COLO668 (cell line): ENCODE data around the gene RHOH.

Experiments
- DNase-seq: peaks from one replicate; lab custom pipeline; 2025; ENCODE audit not compliant: unreplicated experiment; lab: John Stamatoyannopoulos, UW

Gene RHOH

DNA sequence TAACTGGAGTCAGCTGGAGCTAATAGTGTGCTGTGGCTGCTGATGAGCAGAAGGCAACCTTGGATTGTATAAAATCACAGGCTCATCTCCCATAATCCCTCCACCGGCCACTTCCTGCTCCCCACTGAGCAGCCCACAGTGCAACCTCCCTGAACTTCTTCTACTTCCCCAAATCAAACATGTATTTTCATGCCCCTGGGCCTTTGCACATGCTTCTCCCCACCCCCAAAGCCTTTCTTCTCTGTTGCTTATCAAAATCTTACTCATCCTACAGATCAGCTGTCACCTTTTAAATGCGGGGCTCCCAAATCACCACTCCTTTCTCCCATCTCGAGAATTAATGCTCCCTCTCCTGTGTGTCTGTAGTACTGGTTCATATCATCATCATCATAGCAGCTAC lies 35.8 kb downstream of the RHOH start:
- DNase-seq: no peak

DNA sequence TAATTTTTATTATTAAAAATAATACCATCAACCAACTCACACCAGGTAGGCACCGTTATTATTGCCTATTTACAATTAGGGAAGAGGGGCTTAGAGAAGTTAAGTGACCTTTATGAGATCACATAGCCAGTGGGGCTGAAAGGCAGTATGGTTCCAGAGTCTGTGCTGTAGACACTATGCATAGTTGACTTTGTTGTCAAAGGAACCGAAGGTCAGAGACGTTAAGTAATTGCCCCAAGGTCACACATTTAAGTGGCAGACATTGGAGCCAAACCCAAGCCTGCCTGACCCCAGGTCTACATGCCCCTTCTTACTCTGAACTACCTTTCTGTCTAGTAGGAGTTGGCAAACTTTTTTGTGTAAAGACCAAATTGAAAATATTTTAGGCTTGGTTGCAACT lies 36.4 kb downstream of the RHOH start:
- DNase-seq: no peak

DNA sequence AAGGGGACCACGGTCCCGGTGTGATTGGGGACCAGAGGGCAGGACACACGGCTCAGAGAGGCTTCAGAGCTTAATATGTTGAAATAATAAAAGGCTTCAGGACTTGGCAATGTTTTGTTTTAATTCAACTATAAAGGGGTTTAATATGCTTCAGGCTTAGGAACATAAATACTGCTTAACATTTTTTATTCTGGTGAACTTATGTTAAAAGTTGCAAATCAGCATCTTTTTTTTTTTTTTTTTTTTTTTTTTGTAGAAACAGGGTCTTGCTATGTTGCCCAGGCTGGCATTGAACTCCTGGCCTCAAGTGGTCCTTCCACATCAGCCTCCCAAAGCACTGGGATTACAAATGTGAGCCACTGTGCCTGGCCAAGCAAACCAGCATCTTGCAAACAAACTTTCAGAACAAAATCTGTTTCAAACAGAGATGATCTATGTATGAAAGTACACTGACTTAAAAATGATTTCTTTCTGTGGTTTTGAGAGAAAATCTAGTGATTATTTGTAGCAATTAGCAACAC lies 37.7 kb downstream of the RHOH start:
- no peak for DNase-seq

DNA sequence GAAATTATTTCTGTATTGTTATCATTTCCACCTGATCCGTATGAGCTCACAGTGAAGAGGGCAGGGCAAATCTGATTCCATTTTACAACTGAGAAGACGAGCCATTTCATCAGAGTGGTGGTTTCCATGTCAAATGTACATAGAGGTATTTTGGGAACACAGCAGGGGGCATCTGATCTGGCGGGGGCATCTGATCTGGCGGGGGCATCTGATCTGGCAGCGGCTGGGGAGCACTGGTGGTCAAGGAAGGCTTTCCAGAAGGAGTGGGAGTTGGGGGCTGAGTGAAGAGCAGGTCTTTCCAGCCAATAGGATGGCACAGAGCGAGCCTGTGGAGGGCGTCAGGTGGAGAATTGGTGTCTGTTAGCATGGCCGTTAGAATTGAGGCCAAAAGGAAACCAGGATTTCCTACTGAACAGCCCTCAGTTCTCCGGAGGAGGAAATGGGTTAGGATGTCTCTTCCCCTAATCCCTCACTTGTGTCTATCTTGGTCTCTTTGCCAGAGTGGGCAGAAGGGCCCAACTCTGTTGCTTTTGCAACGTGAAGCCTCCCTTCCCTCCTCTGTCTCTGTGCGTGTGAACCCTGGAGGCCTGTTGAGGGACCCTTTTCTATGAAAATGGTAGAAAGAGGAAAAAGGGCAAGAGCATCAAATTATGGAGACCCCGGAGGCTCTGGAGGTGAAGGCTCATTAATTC lies 41.3 kb downstream of the RHOH start:
- DNase-seq: no peak

DNA sequence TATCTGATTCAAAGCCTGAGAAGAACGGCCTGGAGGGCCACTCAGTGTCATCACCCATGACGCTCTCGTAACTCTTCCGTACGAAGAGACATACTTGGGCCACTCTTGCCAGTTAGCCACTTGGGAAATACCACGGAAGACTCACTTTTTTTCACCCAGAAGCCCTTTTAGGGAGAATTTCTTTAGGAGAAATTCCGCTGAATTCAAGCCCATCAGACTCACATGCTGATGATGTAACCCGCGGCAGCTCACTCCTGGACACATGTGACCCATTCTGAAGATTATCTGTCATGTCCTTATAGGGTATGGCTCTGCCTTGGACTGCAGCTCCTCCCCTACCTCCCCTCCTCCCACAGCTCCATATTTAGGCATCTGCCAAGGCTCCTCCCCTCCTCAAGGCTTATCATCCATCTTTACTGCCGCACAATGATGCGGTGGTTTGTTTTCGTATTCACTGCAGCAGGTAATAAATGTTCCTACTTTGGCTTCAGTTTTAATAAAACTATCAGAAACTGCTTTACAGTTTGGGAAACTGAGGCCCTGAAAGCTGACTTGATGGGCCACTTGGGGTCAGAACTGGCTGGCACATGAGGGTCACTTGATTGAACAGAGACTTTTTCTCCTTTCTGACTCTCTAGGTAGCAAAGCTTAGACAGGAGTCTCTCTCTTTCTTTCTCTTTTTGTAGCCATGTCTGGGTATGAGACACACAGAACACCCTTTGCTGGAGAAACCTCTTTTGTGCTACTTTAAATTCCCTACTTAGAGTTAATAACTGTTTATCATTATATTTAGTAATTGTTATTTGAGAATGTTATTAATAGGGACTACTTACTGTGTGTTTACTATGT lies 42.1 kb downstream of the RHOH start:
- no peak for DNase-seq

DNA sequence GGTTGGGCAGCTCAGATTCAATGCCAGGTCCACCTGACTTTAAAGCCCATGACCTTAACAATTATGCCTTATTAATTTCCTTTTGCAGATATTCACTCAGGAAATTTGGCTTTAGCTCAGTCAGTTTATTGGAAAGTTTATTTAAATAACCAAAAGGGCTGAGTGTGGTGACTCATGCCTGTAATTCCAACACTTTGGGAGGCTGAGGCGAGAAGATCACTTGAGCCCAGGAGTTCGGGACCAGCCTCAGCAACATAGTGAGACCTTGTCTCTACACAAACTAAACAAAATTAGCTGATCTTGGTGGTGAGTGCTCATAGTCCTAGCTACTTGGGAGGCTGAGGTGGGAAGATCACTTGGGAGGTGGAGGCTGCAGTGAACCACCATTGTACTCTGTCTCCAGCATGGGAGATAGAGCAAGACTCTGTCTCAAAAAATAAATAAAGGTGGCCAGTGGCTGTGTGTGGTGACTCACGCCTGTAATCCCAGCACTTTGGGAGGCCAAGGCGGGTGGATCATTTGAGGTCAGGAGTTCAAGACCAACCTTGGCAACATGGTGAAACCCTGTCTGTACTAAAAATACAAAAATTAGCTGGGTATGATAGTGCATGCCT lies 43.3 kb downstream of the RHOH start:
- DNase-seq: no peak

DNA sequence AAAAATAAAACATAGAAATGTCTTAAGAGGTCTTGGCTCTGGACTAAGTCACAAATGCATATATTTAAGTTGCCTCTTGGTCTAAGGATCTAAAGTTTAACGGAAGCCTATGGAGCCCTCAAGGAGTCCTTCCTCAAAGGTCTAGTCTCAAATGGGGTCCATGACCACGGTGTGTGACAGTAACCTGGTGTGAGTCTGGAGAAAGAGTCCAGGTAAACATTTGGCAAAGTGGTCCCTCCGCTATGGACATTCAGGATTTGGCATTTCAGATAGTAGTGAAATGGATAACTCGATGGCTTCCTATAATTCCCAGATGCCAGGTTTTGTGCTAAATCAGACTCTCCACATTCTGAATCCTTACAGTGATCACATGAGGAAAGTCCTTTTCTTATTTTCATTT lies 44.2 kb downstream of the RHOH start:
- DNase-seq: no peak

DNA sequence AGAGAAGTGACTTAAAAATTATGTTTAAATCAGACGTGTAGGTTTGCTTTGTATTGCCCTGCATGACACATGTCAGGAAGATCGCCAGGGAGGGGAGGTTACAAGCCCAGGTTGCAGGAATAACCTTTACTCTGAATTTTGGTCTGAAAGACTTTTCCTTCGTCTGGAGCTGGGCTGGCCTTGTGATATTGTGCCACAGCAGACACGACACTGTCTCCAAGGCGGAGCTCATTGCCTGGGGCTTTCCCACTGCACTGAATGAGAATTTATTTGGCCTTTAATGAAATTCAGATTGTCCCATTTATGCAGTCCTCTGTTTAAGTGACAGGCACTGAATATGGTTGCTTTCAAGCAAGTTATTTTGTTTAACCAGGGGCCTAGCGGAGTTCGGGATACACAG lies 45.1 kb downstream of the RHOH start:
- DNase-seq: no peak

DNA sequence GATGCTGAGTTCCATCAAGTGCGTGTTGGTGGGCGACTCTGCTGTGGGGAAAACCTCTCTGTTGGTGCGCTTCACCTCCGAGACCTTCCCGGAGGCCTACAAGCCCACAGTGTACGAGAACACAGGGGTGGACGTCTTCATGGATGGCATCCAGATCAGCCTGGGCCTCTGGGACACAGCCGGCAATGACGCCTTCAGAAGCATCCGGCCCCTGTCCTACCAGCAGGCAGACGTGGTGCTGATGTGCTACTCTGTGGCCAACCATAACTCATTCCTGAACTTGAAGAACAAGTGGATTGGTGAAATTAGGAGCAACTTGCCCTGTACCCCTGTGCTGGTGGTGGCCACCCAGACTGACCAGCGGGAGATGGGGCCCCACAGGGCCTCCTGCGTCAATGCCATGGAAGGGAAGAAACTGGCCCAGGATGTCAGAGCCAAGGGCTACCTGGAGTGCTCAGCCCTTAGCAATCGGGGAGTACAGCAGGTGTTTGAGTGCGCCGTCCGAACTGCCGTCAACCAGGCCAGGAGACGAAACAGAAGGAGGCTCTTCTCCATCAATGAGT lies 46.6 kb downstream of the RHOH start:
- DNase-seq: no peak

DNA sequence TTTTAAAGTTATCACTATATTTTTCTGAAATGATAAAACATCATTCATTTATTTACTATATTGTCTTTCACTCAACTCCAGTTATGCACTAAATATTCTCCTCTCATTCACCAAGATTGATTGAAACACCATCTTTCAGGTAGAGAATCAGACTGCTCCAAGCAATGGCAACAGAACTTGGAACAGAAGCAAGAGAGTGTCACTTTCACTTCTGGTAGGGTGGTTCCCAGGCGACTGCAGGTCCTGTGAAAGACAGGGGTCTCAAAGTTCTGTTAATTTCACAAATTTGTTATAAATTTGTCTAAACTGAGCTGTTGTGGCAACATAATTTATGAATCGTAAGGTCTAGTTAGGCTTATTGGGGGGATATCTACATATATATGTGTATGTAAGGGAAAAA lies 47.8 kb downstream of the RHOH start:
- DNase-seq: no peak

DNA sequence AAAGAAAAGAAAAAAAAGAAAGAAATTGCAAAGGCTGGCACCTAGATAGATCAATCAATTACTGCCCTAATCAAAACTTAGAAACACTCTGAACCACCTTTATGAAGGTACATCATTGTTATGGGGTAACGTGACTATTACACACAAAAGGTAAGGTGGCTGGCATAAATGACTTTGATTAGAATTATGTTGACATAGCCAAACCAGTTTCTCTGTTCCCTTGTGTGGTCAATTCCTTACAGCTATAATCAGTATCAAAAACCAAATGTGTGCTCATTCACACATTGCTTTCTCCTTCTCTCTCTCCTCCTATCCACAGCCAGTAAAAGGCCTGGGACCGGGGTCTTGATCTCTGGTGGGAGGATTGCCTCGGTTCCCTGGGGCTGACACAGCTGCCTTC lies 48.7 kb downstream of the RHOH start:
- no peak for DNase-seq

DNA sequence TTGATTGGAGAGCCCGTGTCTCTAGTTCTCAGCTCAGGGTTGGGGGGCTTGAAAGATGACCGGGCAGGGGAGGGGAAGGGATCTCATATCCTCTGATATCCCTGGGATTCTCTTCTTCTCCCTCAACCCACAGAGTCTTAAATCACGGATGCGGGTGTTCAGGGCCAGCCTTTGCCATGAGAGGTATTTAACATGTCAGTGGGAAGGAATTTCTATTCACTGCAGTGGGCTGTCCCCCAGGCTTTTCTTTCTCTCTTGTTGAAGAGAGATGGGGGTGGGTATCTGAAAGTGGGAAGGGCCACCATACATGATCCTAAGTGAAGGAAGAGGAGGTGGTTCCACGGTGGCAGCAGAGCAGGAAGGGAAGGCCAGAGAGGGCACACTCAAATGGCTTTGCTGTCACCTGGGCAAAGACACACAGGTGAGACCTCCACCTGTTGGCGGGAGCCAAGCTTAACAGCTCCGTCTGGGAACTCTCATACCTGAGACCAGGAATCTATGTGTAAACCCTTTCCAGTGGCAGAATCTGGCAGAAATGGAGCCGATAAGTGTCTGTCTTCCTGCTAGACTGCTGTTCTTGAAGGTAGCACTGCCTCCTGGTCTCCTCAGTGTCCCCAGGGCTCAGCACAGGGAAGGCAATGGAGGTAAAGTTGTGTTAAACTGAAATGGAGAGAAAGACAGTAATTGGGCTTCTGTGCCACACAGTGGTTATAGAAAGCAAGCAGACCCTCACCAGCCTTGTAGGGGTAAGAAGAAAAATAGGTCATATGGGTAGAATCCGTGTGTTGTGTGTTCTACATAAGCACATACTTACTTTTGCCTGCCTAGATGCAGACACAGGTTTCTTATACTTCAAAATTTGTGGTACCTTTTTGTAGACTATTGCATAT lies 49.4 kb downstream of the RHOH start:
- no peak for DNase-seq

DNA sequence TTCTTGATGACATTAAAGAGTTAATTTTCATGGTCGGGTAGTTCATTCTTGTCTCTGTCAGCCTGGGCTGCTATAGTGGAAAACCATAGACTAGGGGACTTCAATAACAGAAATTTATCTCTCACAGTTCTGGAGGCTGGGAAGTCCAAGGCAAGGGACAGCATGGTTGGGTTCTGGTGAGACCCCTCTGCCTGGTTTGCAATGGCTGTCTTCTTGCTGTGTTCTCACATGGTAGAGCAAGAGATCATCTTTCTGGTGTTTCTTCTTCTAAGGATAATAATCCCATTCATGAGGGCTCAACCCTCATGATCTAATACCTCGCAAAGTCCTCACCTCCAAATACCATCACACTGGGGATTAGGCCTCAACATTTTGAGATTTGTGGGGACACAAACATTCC lies 50.1 kb downstream of the RHOH start:
- DNase-seq: no peak

DNA sequence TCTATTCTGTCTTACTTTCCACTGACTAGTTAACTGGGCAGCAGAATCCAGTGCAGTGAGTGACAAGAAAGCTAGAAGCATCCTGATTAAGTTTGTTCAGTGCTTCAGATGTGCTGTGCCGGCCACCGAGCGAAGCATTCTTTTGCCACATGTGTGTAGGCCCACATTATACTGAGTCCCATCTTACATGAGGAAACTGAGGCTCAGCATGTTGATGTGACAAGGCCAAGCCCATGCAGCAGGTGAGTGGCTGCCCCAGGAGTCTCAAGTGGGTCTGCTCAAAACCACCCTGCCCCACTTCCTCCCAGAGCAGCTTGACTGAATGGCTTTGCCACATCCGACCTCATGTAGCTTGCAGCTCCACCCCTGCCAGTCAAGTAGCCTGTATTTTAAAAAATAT lies 50.5 kb downstream of the RHOH start:
- DNase-seq: no peak

DNA sequence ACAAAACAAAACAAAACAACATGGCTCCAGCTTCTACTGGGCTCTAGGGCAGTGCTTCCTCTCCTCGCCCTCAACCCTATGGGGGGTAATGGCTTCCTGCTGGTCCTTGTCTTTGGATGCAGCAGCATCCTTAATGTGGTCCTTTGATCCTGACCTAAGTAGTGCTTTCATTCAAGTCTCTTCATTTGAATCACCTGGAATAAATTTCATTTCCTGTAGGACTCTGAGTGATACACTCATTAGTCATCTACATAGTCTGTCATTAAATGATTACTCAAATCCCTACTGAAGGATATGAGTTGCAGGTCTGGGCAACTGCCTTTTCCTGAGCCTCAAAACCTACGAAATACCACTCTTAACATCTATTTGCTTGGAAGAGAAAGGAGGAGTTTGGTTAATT lies 54.5 kb downstream of the RHOH start:
- DNase-seq: no peak

DNA sequence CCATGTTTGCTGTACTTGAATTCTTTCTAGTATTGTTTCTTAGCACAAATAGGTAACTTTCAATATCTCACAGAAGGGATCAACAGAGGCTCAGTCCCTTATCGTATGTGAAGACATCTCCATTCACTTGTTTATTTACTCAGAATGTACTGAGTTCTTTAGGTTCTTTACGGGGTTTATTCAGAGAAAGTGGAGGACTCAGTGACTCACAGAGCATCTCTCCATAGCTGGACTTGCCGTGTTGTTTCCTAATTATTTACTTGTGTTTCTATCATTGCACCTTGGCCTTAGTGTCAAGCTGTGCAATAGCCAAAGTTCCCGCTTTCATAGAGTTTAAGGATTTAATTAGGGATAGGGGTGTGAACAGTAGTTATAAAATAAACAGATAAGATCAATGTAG lies 57.1 kb downstream of the RHOH start:
- no peak for DNase-seq

DNA sequence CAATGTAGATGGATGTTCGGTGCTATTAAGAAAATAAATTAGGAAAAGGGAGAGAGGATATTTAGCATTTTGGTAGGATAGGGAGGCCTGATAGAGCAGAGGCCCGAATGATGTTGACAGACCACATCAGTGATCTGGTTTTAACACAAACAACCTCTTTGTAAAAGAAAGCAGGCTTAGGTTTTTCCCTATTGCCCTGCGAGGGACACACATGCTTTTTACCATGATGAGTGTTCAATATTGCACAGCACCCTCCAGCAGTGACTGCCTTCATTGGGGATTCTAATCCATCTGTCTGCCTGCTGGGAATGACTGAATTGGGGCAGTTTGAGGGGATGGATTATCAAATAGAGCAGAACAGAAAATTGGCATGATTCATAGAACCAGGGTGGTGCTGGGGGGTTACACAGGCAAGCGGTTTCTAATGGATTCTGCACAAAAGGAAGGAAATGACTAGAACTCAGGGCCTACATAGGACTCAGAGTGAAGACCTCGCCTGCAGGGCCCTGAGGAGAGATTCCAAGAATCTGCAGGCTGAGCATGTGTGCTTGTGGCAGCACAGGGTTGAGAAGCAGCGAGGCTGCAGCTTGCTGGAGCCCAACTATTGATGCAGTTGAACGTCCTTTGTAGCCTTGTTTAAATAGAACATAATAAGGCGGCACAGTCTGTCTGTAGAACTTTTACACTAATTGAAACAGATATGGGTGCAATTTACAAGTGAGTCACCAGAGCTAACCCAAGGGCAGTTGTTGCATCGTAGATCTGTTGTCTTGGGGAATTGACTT lies 58.0 kb downstream of the RHOH start:
- no peak for DNase-seq

DNA sequence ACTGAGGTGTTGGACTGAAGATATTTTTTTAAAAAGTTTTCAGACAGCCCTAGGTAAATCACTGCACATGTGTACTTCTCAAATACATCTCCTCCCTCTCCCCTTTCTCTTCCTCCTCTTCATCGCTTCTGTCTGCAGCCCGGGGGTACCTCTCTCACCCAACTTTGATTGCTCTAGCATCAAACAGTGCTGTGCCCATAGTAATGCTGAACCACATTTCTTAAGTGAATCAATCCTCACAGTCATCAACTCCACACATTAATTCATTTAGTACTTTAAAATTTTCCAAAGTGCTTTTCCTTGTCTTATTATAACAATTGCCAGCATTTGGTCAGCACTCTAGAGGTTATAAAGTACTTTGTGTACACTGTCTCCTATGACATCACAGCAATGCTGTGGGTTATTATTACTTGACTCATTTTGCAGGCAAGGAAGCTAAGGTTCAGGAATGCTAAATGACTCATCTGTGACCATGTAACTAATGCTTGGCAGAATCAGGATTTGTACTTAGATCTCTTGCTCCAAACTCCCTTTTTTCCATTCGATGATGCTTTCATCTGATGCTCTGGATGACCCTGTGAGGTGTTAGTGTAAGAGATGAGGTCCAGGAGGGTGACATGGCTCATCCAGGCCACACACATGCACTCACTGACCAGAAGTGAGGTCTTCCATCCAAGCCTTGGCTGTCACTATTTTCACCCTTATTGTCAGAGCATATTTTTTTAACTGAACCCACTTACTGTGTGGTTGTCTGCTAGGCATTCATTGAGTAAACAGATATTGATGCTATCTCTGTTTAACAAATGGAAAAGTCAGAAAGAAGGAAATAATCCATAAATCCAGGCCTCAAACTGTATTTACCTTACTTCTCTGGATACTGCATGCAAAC lies 58.8 kb downstream of the RHOH start:
- no peak for DNase-seq

DNA sequence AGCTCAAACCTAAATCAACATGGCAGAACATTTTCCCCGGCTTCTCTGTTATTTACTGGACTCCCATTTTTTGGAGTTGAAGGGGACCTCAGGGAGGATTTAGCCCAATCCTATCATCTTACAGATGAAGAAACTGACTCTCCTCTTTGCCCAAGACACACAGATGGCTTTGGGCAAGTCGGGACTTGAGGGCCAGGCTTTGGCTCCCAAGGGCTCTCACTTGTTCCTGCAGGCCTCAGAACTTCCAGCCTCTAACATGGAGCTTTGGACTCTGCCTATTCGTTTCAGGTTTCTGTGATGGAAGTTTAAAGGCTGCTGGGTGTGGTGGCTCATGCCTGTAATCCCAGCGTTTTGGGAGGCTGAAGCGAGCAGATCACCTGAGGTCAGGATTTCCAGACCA lies 59.5 kb downstream of the RHOH start:
- DNase-seq: no peak
